SK-N-SH (cell line): ENCODE measurements around the gene IL15.

ENCODE experiments used
- CTCF ChIP-seq: fragments of 200-600 bp; sonication (generic); IDR thresholded peaks from 2 replicates; pipeline ENCODE4 v1.6.1; 2017; ENCODE audit warnings: antibody characterized with exemption, mild to moderate bottlenecking, moderate library complexity
- FOXM1 ChIP-seq: IDR thresholded peaks from 2 replicates; pipeline ENCODE4 v1.4.0; 2012; ENCODE audit warnings: low read depth, mild to moderate bottlenecking
- MEF2A ChIP-seq: IDR thresholded peaks from 2 replicates; pipeline ENCODE4 v1.4.0; 2012; ENCODE audit warnings: low read depth, borderline replicate concordance
- RCOR1 ChIP-seq: fragments of 150-350 bp; IDR thresholded peaks from 2 replicates; pipeline ENCODE4 v1.6.1; 2017; ENCODE audit warnings: antibody characterized with exemption, low read length
- TAF1 ChIP-seq: IDR thresholded peaks from 2 replicates; pipeline ENCODE4 v1.6.1; 2012; ENCODE audit warnings: low read depth, mild to moderate bottlenecking, low read length, moderate library complexity, borderline replicate concordance
- TCF12 ChIP-seq: IDR thresholded peaks from 2 replicates; pipeline ENCODE4 v1.4.0; 2012

- no peak for TF ChIP-seq CTCF
- TF ChIP-seq TAF1: no peak
- TF ChIP-seq MEF2A: no peak
- no peak for TF ChIP-seq FOXM1
- no peak for TF ChIP-seq TCF12
- TF ChIP-seq RCOR1: no peak
These were observed 76.8 kb downstream of the IL15 start for GRCh38 chr4:141713185-141713584.
